ENCODE measurements around the gene SBK2.

The SBK2 gene

DNA sequence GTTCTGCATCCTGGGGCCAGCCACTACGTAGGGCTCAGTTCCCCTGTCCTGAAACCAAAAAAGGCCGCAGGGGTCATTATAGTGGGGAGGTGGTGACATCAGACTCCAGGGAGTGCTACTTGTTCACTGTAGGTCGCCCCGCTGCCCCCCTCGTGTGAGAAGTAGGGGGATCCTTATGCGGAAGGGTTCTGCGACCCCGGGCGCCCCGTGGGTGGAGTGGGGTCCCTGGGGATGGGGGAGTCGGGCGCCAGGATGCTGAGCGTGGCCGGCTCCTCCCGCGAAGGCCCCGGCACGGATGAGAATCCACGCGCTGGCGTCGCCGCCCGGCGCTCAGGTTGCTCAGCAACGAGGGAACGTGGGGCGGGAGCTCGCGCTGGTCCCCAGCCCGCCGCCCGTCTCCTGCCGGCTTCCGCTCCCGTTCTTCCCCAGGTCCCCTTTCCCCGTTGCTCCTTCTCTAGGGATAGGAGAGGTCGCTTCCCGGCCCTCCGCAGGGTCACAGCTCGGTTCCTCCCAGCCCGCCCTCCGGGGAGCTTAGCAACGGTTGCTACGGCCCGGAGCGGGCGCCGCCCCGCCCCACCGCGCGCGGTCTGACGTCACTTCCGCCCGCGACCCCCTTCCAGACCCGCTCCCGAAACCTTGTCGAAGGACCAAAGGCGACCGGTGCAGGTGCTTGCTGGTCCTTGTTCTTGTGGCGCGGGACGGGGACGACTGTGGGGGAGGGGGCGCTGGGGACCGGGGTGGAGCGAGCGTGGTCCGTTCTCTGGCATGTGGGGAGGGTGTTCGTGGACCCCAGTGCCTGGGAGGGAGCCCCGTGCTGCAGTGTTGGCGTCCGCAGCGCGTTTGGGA is 52.1 kb downstream of the SBK2 start, which contains the start of gene NAT14:
TSS of gene NAT14 (plus strand) at position 596 of the 846 bp plus-strand sequence. CDS start 521 bp downstream, outside the sequence.
- DNase-seq = peak; percentile 78

GRCh38 chr19:55483706-55484592 is 53.0 kb downstream of the SBK2 start:
- DNase-seq = no peak

DNA sequence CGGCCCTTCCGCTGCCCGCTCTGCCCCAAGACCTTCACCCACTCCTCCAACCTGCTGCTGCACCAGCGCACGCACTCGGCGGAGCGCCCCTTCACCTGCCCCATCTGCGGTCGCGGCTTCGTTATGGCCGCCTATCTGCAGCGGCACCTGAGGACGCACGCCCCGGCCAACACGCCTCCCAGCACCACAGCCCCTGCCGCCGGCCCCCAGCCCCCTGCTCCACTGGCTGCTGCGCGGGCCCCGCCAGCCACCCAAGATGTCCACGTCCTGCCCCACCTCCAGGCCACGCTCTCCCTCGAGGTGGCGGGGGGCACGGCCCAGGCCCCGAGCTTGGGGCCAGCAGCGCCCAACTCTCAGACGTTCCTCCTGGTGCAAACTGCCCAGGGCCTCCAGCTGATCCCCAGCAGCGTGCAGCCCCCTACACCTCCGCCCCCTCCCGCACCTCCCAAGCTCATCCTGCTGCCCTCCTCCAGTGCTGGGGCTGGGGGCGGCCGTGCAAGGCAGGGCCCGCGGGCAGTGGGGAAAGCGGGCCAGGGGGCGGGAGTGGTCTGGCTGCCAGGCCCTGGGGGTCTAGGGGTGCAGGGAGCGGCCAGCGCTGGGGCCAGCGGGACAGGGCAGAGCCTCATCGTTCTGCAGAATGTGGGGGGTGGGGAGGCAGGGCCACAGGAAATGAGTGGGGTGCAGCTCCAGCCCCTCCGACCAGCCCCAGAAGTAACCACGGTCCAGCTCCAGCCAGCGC is 53.8 kb downstream of the SBK2 start:
- no peak for DNase-seq

DNA sequence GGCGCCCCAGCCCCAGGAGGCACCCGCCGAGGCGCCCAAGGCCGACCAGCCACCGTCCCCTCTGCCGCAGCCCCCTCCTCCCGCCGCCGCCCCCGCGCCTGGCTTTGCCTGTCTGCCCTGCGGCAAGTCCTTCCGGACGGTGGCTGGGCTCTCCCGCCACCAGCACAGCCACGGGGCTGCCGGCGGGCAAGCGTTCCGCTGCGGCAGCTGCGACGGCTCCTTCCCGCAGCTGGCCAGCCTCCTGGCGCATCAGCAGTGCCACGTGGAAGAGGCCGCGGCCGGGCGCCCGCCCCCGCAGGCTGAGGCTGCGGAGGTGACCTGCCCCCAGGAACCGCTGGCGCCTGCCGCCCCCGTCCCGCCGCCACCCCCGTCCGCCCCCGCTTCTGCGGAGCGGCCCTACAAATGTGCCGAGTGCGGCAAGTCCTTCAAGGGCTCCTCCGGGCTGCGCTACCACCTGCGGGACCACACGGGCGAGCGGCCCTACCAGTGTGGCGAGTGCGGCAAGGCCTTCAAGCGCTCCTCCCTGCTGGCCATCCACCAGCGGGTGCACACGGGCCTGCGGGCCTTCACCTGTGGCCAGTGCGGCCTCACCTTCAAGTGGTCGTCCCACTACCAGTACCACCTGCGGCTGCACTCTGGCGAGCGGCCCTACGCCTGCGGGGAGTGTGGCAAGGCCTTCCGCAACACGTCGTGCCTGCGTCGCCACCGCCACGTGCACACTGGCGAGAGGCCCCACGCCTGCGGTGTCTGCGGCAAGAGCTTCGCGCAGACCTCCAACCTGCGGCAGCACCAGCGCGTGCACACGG is 54.6 kb downstream of the SBK2 start:
- DNase-seq = no peak

GRCh38 chr19:55481794-55482155 is 55.2 kb downstream of the SBK2 start:
- no peak for DNase-seq

- DNase-seq = no peak
Observed at GRCh38 chr19:55481148-55481793, 55.7 kb downstream of the SBK2 start.

DNA sequence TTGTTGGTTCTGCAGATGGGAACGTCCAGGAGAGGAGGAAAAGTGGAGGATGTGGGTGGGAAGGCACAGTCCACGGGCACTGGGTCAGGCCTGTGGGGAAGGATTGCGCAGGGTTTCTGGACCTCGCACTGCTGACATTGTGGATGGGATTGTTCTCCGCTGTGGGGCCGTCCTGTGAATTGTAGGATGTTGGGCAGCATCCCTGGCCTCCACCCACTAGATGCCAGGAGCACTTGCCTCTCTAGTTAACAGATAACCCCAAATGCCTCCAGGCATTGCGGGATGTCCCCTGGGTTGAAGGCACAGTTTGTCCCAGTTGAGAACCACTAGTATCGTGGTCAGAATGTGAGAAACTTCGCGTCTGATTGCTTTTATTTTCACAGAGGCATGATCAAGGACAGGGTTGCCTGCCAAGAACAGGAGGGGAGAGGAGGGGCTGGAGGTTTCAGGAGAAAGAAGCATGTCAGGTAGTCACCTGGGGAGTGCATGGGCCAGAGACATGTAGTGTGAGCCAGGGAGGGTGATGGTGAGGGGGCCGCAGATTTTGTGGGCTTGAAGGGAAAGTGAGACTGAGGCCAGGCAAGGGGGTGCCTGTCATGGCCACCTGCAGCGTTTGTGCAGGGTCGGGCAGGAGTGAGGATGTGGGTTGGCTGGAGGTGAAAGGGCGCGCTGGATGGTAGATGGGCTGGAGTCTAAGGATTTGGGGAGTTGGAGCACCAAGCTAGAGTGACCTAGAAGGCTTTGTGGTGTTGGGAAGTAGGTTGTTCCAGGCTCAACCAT is 57.3 kb downstream of the SBK2 start:
- DNase-seq = no peak

DNA sequence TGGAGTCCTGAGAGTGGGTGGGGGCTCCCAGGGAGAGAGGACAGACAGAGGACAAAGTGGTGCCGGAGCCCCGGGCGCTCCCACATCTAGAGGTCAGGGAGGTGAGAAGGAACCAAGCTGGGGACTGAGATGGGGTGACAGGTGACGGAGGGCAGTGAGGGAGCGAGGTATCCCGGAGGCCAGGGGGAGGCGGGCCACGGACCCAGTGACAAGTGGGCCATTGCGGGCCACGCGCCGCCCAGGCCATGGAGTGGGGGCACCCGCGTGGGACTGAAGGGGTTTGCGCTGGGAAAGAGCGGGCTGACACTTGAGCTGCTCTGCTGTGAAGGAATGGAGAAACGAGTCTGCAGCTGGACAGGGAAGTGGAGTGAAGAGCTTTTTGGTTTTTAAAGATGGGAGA is 57.9 kb downstream of the SBK2 start:
- no peak for DNase-seq
